Measurements from ENCODE around the gene ZNF784.
"Not testable (repeated sequence)": the region's sequence is repeated elsewhere in the genome, so short reads cannot be mapped to it uniquely, and the experiment has no call there.

Gene ZNF784

DNA sequence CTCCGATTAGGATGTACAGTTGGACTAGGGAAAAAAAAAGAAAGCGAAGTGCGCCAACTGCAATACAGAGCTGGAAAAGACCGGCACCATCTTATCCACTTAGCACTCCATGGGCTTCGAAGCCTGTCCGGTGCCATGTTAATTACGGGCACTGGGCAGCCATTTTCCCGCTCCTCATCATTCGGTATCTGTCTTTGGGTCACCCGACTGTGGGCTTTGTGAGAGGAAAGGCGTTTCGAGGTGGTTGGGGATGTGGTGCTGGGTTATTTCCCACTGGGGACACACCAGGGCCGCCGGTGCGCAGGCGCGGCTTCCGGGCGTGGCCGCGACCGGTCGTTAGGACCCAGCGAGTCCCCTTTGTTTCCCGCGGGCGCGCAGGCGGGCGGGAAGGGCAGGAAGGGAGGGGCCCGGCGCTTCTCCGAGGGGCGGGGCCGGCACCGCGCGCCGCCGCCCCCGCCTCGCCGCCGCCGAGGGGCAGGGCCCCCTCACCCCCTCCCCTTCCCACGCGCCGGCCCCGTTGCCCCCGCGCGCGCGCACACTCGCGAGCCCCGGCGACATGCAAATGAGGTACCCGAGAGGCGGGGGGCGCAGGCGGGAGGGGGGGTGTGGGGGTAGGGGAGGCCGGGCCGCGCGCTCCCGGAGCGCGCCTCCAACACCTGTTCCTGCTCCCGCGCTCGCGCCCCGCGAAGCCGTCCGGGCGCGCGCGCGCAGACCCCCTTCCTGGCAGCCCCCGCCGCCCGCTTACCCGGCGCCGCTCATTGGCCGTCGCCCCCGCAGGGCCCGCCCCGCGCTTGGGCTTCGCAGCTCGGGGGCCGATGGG is 24.3 kb downstream of the ZNF784 start, which contains the start of gene ZNF524:
Gene ZNF524 (plus strand): TSS at position 447 of the 820 bp plus-strand sequence. CDS start 1,825 bp downstream, outside the sequence.
- peak; percentile 94 for DNase-seq

- peak; percentile 100 for DNase-seq
These were observed 24.9 kb downstream of the ZNF784 start, which contains the start of gene FIZ1 for GRCh38 chr19:55599468-55599841. FIZ1 (minus strand) TSS chr19:55599517; CDS start chr19:55597865, 1,652 bp downstream.

- DNase-seq: peak; percentile 98
These were observed 25.5 kb downstream of the ZNF784 start for GRCh38 chr19:55598719-55599467.

GRCh38 chr19:55598034-55598433 is 26.3 kb downstream of the ZNF784 start:
- no peak for DNase-seq

GRCh38 chr19:55597501-55597921 is 26.9 kb downstream of the ZNF784 start:
- no peak for DNase-seq

GRCh38 chr19:55596304-55596703 is 28.1 kb downstream of the ZNF784 start:
- no peak for DNase-seq

DNA sequence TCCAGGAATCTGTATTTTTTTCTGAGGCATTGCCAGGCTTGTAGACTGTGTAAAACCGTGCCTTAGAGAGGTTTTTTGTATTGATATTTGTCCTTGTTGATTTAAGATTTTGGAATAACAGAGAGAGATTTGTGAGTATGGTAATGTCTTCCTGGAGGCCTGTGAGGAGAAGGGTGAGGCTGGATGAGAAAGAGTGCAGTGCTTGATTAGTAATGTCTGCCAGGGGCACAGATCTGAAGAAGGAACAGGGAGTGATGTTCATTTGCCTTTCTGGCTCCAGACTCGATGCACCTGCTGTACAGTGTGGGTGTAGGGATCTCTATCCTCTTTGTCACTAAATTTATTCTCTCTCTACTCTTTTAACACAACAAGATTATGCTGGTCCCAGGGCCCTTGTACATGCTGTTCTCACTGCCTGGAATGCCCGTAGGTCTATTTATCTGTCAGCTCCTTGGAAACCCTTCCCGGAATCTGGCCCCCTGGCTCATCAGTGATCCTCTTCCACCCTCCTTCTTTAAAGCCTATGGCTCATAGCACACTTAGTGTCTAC is 29.3 kb downstream of the ZNF784 start:
- DNase-seq: no peak

GRCh38 chr19:55593096-55593772 is 31.1 kb downstream of the ZNF784 start:
- DNase-seq: no peak

- no peak for DNase-seq
These were observed 31.8 kb downstream of the ZNF784 start for GRCh38 chr19:55592391-55593090.

GRCh38 chr19:55591555-55591954 is 32.8 kb downstream of the ZNF784 start:
- DNase-seq: no peak

DNA sequence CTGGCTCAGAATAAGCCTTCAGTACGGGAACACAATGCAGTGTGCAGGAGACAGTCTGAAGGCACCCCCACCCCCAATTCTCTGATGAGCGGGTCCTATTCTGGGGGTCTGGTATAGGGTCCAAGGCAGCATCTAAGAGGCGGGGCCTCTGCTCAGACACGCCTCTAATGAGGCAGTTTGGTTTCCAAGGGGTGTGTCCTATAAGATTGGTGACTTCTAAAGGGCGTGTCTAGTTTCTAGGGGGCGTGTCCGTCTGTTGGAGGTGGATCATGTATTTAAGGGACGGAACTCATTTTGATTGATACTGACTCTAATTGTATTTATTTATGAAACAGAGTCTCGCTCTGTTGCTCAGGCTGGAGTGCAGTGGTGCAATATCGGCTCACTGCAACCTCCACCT is 33.7 kb downstream of the ZNF784 start:
- no peak for DNase-seq

- no peak for DNase-seq
These were observed 34.3 kb downstream of the ZNF784 start for GRCh38 chr19:55590109-55590508.

GRCh38 chr19:55588738-55589137 is 35.6 kb downstream of the ZNF784 start:
- no peak for DNase-seq

GRCh38 chr19:55586976-55587668 is 37.2 kb downstream of the ZNF784 start:
- DNase-seq: peak; percentile 98

DNA sequence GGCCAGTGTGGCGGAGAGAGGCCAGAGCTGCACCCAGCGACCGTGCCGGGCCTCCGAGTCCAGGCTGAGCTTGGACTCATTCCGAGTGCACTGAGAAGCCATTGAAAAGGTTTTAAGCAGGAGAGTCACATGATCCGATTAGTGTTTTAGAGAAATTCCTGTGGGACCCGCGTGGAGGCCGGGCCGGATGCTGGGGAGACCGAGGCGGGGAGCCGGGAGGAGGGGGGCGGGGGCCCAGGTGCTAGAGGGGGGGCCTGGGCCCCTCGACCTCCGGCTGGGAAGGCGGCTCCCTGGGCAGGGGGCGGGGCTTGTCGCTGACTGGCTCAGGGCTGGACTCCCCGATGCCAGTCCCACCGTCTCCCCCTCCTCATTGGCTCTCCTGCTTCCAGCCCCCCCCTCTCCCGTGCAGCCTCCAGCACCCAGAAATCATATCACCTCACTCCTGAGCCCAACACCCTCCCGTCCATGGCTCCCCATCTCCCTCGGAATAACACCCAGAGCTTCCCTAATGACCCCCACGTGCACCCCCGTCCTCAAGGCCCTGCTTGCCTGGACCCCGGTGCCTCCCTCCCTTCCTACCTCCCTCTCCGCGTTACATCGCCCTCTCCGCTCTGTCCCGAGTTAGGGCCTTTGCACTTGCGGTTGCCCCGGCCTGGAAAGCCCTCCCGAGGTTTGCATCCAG is 38.6 kb downstream of the ZNF784 start:
- peak; percentile 92 for DNase-seq

DNA sequence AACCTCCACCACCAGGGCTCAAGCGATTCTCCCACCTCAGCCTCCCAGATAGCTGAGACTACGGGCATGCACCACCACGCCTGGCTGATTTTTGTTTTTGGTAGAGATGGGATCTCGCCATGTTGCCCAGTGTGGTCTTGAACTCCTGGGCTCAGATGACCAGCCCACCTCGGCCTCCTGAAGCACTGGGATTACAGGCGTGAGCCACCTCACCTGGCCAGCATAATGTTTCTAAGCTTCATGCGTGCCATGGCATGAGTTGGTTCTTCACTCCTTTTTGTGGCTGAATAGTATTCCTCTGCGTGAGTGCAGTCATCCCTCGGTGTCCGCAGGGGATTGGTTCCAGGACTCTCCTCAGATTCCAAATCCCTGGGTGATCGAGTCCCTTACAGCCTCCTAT is 39.5 kb downstream of the ZNF784 start:
- no peak for DNase-seq

DNA sequence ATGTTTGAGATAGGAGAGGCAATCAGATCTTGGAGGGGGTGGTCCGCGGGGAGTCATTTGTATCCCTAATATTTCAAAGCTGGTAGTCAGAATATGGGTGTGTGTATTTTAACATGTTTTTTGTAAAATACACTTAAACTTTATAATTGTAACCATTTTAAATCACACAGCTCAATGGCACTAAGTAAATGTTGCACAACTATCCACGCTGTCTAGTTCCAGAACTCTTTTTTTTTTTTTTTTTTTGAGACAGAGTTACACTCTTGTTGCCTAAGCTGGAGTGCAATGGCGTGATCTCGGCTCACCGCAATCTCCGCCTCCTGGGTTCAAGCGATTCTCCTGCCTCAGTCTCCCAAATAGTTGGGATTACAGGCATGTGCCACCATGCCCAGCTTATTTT is 40.5 kb downstream of the ZNF784 start:
- not testable (repeated sequence) for DNase-seq

- DNase-seq: not testable (repeated sequence)
These were observed 42.1 kb downstream of the ZNF784 start for GRCh38 chr19:55582284-55582683.

DNA sequence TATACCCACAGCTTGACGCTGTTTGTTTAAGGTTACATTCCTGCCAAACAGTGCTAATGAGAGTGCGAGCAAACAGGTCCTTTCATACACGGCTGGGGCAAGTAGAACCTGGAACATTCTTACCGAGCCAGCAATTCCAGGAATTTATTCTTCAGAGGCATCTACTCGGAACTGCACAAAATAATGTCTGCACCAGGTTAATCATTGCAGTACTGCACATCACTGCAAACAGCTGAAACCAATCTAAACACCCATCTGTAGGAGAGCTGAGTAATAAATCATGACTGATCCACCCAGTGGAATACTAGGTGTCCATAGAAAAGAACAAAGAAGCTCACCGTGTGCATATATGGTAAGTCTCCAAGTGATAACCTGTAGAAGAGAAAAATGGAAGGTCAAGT is 42.5 kb downstream of the ZNF784 start:
- DNase-seq: no peak

- DNase-seq: no peak
These were observed 43.1 kb downstream of the ZNF784 start for GRCh38 chr19:55581145-55581822.

All from eye (tissue), 1 donor.